Measurements from ENCODE around the gene ZNF628.

GRCh38 chr19:55497763-55498162, 21.3 kb downstream of the ZNF628 start:
- TF ChIP-seq CTCF (IDR thresholded peaks at IDR 0.05; ENCODE audit: control extremely low read depth in 1 of 3, insufficient read depth in 1 of 3, low read depth in 1 of 3, low read length in 3 of 3): no peak
- no peak for TF ChIP-seq EGR1 (IDR thresholded peaks at IDR 0.05; ENCODE audit: borderline replicate concordance, low read depth, low read length)
- TF ChIP-seq USF2 (IDR thresholded peaks at IDR 0.05; ENCODE audit: low read length): no peak
- TF ChIP-seq POLR2A (IDR thresholded peaks at IDR 0.05; ENCODE audit: control extremely low read depth in 1 of 2, low read depth in 2 of 2, low read length in 2 of 2): no peak
- no peak for TF ChIP-seq CHD2 (IDR thresholded peaks at IDR 0.05; ENCODE audit: low read length)
- no peak for TF ChIP-seq GABPA (IDR thresholded peaks at IDR 0.05; ENCODE audit: borderline replicate concordance, insufficient read depth, low read length)
- no peak for TF ChIP-seq KDM1A (IDR thresholded peaks at IDR 0.05; ENCODE audit: borderline replicate concordance, low read length)
- no peak for TF ChIP-seq TAF1 (IDR thresholded peaks at IDR 0.05; ENCODE audit: low read depth, low read length)
- TF ChIP-seq EZH2 (IDR thresholded peaks at IDR 0.05; ENCODE audit: low read depth, low read length, severe bottlenecking): no peak
- no peak for TF ChIP-seq MAFK (IDR thresholded peaks at IDR 0.05; ENCODE audit: low read depth, low read length)
- TF ChIP-seq RAD21 (IDR thresholded peaks at IDR 0.05 in 1 of 2, conservative IDR thresholded peaks at IDR 0.05 in 1 of 2; ENCODE audit: low read depth in 2 of 2, low read length in 2 of 2): no peak
- TF ChIP-seq BRCA1 (IDR thresholded peaks at IDR 0.05; ENCODE audit: low read depth, low read length): no peak
